HG02938 (cell line): ENCODE measurements around the gene MBD3L5.
"Not testable (repeated sequence)": the region's sequence is repeated elsewhere in the genome, so short reads cannot be mapped to it uniquely, and the experiment has no call there.

Experiments used
- ATAC-seq: cut with Tn5 transposase; IDR thresholded peaks from one replicate; pipeline ENCODE4 v1.9.1; 2021; ENCODE audit warnings: mild to moderate bottlenecking, moderate library complexity; ENCODE audit not compliant: unreplicated experiment

MBD3L5 gene

DNA sequence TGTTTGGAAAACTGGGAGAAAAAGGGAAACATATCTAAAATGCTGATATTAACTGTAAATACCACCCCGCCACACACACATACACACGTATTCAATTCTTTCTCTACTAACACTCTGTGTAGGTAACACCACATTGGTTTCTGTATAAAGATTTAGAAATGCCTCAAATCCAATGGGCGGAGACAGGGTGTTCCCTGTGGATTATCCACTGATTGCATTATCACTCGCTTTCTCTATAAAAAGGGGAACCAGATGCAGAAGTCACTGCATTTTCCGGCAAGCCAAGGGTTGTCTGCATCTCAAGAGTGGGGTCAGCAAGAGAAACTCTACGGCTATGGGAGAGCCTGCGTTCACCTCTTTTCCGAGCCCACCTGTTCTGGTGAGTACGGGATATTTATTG, at the start of gene MBD3L5:
Gene MBD3L5, plus strand, starts transcription at position 301 of the 400 bp plus-strand sequence. Its CDS starts 34 bp downstream, at position 335.
- not testable (repeated sequence) for ATAC-seq

- no peak for ATAC-seq
Observed at GRCh38 chr19:6983448-6983847, 46.9 kb upstream of the MBD3L5 start.

GRCh38 chr19:6987850-6988249, 42.5 kb upstream of the MBD3L5 start:
- no peak for ATAC-seq

DNA sequence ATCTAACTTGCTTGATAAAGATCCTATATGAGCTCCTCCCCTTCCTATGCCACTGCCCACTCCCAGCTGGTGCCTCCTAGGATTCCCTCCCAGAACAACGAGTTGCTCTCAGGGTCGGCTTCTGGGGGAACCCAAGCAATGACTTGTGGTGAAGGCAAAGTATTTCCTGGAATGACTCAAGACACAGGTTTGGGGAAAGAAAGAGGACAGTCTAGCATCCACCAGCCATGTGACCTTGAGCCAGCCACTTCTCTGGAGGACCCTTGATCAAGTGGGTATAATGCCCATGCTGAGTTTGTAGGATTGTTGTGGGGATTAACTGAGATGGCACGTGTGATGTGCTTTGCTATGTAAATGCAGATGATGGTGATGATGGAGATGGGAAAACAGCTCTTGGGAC, 42.1 kb upstream of the MBD3L5 start:
- ATAC-seq: no peak

DNA sequence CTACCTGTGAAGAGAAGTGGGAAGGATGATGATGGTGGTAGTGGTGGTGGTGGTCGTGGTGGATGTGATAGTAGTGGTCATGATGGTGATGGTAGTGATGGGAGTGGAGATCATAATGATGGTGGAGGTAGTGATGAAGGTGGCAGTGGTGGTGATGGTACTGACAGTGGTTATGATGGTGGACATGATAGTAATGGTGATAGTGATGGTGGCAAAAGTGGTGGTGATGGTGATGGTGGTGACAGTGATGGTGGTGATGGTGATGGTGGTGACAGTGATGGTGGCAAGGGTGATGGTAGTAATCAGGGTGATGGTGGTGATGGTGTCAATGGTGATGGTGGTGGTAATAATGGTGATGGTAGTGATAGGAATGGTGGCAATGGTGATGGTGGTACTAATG, 35.3 kb upstream of the MBD3L5 start:
- no peak for ATAC-seq

DNA sequence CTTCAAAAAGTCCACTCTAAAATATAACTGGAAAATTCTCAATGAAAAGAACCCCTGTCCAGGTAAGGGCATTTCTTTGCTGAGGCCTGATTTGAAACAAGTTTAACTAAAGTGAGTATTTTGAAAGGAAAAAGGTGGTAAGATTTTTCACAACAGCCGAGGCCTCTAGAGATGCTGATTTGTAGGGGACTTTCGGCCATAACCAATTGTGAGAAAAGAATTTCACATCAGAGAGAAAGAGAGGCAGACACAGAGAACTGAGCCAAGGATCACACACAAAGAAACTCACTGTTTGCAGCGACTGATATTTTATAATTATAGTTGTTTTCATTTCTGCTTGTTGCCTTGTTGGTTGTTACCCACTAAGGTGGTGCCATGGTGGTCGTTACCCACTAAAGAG, 33.6 kb upstream of the MBD3L5 start:
- no peak for ATAC-seq

DNA sequence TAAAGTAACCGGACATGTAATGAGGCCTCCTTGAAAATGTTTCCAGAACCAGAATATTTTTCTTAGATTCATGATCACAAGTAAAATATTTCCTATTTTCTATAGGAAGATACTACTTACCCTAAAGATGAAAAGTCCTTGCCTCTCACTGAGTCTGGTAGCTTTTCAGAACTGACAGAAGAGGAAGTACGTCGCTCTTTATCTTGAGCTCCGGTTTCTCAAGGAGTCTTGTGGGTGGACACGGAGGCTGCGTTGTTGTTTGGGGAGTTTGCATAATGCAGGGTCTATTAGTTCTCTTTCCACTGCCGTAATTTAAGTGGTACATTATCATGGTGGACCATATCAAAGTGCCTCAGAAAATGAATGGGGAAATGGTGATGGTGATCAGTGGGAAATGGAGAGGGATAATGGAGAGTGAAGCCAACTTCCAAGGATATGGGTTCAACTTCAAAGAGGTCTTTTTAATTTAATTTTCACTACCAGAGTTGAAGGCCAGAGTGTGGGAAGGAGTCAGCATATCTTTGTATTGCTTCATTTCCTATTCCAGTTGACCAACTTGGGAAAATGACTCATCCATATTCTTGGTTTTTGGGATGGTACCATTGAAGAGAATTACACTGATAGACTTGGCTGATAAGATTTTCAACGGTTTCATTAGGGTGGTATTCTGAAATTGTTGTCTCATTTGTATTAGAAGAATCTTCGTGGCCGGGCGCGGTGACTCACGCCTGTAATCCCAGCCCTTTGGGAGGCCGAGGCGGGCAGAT, 32.5 kb upstream of the MBD3L5 start:
- no peak for ATAC-seq

- no peak for ATAC-seq
Observed at GRCh38 chr19:6999933-7000332, 30.4 kb upstream of the MBD3L5 start.

- no peak for ATAC-seq
Observed at GRCh38 chr19:7000333-7000732, 30.0 kb upstream of the MBD3L5 start.

GRCh38 chr19:7000816-7001215, 29.6 kb upstream of the MBD3L5 start:
- ATAC-seq: no peak

GRCh38 chr19:7004313-7004931, 26.0 kb upstream of the MBD3L5 start:
- ATAC-seq: no peak

DNA sequence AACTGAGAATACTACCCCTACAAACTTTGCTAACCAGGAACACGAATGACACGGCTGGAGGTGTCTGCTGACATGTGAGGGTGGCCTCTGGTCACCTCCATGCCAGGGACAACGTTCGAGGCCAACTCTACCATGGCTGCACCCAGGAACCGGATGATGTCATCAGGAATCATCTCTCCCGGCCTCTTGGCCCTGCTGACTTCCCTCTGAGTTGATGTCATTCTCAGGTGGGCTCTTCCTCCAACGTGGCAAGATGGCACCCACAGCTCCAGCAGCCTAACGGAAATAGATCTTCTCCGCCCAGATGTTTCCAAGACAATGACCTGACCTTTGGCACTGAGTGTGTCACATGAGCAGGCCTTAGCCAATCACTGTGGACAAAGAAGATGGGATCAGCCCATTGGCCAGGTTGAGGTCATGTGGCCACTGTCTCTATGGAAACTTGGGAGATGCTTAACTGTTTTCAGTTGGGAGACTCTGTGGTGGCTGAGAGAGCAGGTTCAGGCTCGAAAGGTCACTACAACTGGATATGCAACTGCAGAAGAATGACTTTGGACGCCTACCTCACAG, 24.2 kb upstream of the MBD3L5 start:
- no peak for ATAC-seq

- no peak for ATAC-seq
Observed at GRCh38 chr19:7007859-7008258, 22.5 kb upstream of the MBD3L5 start.

DNA sequence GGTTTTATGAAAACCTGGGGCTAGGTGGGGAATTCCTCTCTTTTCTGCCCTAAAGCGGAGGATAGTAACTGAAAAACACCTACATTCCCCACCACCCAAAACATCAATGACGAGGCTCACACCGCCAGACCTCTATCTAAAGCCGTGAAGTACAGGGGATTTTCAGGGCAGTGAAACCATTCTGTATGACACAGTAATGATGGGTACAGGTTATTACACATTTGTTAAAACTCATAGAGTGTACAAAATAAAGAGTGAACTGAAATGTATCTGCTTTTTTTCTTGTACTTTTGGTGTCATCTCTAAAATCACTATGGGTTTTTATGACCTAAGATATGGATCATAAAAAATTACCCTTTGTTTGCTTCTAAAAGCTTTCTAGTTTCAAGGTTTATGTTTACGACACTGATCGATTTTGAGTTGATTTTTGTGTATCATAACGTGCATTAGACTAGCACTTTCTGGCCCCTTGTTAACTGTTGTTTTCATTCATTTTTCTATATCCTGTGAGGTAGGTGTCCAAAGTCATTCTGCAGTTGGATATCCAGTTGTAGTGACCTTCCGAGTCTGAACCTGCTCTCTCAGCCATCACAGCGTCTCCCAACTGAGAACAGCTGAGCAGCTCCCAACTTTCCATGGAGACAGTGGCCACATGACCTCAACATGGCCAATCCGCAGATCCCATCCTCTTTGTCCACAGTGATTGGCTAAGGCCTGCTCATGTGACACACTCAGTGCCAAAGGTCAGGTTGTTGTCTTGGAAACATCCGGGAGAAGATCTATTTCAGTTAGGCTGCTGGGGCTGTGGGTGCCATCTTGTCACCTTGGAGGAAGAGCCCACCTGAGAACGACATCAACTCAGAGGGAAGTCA, 19.4 kb upstream of the MBD3L5 start:
- no peak for ATAC-seq

GRCh38 chr19:7013678-7014077, 16.7 kb upstream of the MBD3L5 start:
- ATAC-seq: no peak

- ATAC-seq: no peak
Observed at GRCh38 chr19:7018828-7019227, 11.6 kb upstream of the MBD3L5 start.

DNA sequence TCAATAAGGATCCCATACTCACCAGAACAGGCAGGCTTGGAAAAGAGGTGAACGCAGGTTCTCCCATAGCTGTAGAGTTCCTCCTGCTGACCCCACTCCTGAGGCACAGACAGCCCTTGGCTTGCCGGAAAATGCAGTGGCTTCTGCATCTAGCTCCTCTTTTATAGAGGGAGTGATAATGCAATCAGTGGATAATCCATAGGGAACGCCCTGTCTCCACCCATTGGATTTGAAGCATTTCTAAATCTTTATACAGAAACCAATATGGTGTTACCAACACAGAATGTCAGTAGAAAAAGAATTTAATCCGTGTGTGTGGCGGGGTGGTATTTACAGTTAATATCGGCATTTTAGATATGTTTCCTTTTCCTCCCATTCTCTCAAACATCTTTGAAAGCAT, 9.0 kb upstream of the MBD3L5 start, which contains the start of gene MBD3L2B:
Gene MBD3L2B, minus strand, starts transcription at position 101 of the 400 bp plus-strand sequence. Its CDS starts 34 bp downstream, at position 67.
- ATAC-seq: not testable (repeated sequence)

GRCh38 chr19:7028790-7029189, 1.6 kb upstream of the MBD3L5 start:
- ATAC-seq: not testable (repeated sequence)

- ATAC-seq: not testable (repeated sequence)
Observed at GRCh38 chr19:7040079-7040478, 9.7 kb downstream of the MBD3L5 start, which contains the start of gene MBD3L4. Gene MBD3L4, minus strand, starts transcription at chr19:7040179. Its CDS starts 35 bp downstream, at chr19:7040144.

- ATAC-seq: not testable (repeated sequence)
Observed at GRCh38 chr19:7041563-7041962, 11.2 kb downstream of the MBD3L5 start.

- ATAC-seq: not testable (repeated sequence)
Observed at GRCh38 chr19:7049021-7049420, 18.6 kb downstream of the MBD3L5 start, which contains the start of gene MBD3L2. Gene MBD3L2, plus strand, starts transcription at chr19:7049321. Its CDS starts 53 bp downstream, at chr19:7049374.
